Choroid plexus epithelial cell (primary cell): ENCODE results near the gene LGI2.

ENCODE experiments used
- DNase-seq: peaks from one replicate; pipeline ENCODE4 v3.0.0-alpha.2; 2010; ENCODE audit warnings: low read depth
- H3K4me3 ChIP-seq: 2 replicates; pipeline ENCODE4 v1.5.1; 2011; ENCODE audit warnings: low read depth, mild to moderate bottlenecking, control low read depth, low read length, moderate library complexity
- CTCF ChIP-seq: conservative IDR thresholded peaks from 2 replicates; pipeline ENCODE4 v1.5.1; 2011; ENCODE audit warnings: low read depth, mild to moderate bottlenecking, control low read depth, inconsistent platforms, low read length, moderate library complexity

Gene LGI2

GRCh38 chr4:24975510-24975909, 55.2 kb downstream of the LGI2 start:
- no peak for DNase-seq
- H3K4me3 ChIP-seq = no peak overlapping the region
- TF ChIP-seq CTCF = no peak

- no peak for TF ChIP-seq CTCF
- H3K4me3 ChIP-seq = no peak overlapping the region
- DNase-seq = no peak
Measured at GRCh38 chr4:24973747-24974601, 56.8 kb downstream of the LGI2 start.

- TF ChIP-seq CTCF = no peak
- H3K4me3 ChIP-seq = no peak overlapping the region
- DNase-seq = no peak
Measured at GRCh38 chr4:24973404-24973746, 57.4 kb downstream of the LGI2 start.

- TF ChIP-seq CTCF = no peak
- DNase-seq = no peak
- H3K4me3 ChIP-seq = no peak overlapping the region
Measured at GRCh38 chr4:24971192-24971591, 59.6 kb downstream of the LGI2 start.

- H3K4me3 ChIP-seq = no peak overlapping the region
- peak; percentile 3 for TF ChIP-seq CTCF
- DNase-seq = no peak
Measured at GRCh38 chr4:24970635-24971034, 60.1 kb downstream of the LGI2 start.

GRCh38 chr4:24970191-24970590, 60.6 kb downstream of the LGI2 start:
- DNase-seq = no peak
- no peak for TF ChIP-seq CTCF
- H3K4me3 ChIP-seq = no peak overlapping the region

GRCh38 chr4:24969486-24969885, 61.3 kb downstream of the LGI2 start:
- H3K4me3 ChIP-seq = no peak overlapping the region
- TF ChIP-seq CTCF = no peak
- no peak for DNase-seq
